ENCODE results near the gene FCRLA.

Gene FCRLA

DNA sequence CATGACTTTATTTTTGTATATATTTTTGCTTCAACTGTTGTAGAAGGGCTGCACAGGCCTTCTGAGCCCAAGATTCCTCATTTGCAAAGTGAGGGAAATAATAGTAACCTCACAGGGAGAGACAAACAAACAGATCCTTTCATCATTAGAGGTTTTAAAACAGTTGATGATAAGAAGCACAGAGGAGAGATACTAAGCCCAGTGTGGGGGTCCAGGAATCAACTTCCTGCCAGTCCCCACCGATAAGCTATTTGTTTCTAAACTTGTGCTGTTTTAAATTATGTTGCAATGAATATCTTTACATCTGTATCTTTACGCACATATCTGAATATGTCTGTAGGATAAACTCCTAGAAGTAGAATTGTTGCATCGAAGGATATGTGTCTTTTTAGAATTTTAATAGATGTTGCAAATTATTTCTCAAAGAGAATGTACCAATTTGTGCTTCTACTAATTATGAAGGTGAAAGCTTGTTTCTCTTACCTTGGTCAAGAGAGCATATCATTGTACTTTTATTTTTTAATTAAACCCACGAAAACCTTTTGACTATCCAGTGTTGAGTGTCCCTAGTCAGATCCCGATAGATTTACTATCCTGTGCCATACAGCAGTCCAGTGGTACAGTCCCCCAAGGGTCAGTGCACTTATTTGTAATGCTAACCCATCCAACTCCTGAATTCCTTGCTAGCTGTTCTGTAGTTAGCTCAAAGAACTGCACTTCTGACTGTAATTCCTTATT lies 25.1 kb downstream of the FCRLA start:
- DNase-seq (ENCODE audit: low read depth): no peak

- no peak for DNase-seq (ENCODE audit: low read depth)
Measured at GRCh38 chr1:161733526-161733925, 26.5 kb downstream of the FCRLA start.

DNA sequence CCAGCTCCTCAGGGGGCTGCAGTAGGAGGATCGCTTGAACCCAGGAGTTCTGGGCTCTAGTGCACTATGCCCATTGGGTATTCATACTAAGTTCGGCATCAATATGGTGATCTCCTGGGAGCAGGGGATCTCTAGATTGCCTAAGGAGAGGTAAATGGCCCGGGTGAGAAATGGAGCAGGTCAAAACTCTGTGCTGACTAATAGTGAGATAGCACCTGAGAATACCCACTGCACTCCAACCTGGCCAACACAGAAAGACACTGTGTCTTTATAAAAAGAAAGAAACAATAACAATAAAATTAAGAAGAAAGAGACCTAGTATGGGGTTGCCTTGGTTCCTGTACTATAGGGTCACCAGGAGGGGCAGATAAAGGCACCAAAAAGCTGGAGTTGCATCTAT lies 28.8 kb downstream of the FCRLA start:
- no peak for DNase-seq (ENCODE audit: low read depth)

DNA sequence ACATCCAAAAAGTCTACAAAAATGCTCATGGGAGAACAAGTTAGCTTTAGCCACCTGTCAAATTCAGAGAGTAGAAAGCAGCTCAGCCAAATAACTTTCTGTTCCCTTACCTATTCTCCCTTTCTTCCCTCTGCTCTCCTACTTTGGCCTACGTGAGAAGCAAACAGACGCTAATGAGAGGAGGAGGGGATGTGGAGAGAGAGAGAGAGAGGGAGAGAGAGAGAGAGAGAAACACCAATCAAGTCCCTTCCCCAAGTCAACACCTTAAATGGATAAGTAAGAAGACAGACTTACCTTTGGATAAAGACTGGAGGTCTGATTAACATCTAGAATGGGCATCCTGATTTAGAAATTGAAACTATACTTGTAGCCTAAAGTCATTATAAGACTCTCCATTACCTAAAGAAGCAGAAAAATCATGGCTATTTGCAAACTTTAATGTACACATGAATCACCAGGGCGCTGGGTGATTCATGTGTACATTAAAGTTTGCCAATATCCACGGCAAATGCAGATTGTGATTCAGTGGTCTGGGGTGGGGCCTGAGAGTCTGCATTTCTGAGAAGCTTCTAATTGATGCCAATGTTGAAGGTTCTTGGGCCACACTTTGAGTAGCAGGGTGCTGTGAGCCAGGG lies 29.4 kb downstream of the FCRLA start:
- DNase-seq (ENCODE audit: low read depth): no peak

DNA sequence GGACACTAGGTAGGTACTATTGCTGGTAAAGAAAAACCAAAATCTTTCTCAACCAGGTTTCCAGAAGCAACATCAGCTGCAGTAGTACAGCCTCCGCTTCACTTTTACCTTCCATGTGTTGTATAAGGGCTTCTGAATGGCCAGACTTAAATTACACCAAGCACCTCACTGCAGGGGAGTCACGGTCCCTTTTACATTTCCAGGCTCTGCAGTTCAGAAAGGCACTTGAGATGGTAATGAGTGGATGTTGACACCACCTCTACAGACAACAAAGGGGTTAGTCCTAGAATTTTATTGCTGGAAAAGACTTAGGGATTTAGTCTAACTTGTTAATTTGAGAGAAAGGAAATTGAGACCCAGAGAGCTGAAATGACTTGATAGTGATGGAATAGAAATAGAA lies 30.6 kb downstream of the FCRLA start:
- DNase-seq (ENCODE audit: low read depth): no peak

DNA sequence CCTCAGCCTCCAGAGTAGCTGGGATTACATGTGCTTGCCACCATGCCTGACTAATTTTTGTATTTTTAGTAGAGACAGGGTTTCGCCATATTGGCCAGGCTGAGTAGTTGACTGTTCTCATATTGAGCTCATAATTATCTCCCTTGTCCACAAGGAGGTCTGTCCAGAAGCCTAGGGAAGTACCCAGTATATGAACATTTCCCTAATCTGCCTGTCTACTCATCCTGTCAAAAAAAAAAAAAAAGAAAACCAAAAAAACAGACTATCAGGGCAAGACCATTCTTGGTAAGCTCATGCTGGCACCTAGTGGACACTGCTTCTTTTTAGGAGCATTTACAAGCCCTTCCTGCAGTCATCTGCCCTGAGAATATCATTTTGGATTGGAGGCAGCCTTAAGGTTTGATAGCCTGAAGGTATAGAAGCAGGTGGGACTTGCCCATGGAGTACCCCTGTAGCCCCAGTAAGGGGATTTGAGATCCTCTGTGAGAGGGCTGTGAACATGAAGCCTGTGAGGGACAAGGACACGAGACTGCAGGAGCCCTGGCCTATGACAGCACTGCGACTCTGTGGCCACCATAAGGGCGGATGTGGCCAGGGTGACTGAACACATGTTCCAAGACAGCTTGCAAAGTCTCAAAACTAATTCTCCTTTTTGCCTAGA lies 31.7 kb downstream of the FCRLA start:
- DNase-seq (ENCODE audit: low read depth): peak; percentile 62

DNA sequence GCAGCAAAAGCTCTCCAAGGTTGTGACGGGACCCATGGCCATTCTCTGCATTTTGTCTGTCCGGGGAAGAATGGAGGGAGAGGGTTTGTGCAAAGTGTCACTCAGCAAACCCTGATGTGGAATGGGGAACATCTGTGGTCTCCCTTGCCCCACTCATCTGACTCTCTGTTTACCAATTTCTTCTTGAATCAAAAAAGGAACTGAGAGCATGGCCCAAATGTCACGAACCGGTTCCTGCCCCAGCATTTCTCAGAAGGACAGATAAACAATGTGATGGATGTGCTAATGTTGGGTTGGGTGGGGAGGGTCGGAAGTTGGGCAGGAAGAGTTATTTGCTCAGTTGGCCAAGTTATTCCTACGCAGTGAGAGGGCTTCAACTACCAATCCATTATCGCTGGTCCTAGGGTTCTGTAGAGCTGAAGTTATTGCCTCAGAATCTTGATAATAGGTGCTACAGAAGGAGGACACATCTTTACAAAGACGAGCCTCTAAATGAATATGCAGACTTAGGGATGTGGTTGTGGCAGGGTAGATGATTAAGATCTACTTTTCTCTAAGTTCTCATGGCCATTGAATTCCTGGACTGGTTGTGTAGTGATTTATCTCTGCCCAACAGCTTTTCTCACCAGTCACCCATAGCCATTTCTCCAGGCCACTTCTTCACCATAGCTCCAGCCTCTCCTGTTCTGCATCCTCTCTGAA lies 33.0 kb downstream of the FCRLA start:
- DNase-seq (ENCODE audit: low read depth): no peak

GRCh38 chr1:161740921-161741320 lies 33.9 kb downstream of the FCRLA start:
- no peak for DNase-seq (ENCODE audit: low read depth)

GRCh38 chr1:161743231-161743630 lies 36.2 kb downstream of the FCRLA start:
- no peak for DNase-seq (ENCODE audit: low read depth)

DNA sequence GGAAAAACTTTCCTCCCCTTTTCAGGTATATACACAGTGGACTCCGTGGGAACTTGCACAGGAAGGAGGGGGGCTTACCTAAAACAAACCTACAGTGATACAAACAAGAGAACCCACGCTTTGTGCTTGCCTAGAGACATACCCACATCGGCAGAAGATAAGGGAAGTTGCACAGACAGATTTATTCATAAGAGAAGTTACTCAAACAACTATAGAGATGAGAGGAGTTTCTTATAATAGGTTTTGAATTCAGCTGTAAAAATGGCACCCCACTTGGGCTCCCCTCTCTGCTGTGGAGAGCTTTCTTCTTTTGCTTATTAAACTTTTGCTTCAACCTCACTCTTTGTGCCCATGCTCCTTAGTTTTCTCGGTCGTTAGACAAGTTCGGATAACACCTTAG lies 40.8 kb downstream of the FCRLA start:
- DNase-seq (ENCODE audit: low read depth): no peak

DNA sequence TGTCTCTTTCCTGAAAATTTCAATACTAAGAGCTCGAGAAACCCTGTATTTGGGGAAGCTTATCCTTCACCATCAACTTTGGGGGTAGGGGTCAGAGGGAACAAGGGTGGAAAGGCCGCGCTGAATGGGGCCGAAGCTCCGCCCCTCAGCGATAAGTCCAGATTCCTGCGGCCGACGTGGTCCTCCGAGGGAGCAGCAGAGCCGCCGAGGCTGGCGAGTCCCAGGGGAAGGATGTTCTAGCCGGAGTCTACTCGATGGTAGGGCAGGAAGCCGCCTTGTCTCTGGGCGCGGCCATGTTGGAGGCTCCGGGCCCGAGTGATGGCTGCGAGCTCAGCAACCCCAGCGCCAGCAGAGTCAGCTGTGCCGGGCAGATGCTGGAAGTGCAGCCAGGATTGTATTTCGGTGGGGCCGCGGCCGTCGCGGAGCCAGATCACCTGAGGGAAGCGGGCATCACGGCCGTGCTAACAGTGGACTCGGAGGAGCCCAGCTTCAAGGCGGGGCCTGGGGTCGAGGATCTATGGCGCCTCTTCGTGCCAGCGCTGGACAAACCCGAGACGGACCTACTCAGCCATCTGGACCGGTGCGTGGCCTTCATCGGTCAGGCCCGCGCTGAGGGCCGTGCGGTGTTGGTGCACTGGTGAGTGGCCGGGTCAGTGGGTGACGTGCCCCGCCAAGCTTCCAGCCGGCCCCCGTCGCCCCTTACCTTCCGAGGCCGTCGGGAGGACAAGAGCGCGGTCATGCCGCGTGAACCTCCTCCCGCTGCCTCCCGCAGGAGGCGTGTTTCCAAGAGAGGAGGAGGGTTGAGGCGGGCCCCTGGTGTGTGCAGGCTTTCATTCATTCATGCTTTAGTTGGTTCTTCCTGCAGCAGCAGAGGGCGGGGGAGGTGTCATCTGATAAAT lies 42.7 kb downstream of the FCRLA start, which contains the start of gene DUSP12:
TSS of gene DUSP12 (plus strand) at position 278 of the 899 bp plus-strand sequence. CDS start at position 294, 16 bp downstream.
- DNase-seq (ENCODE audit: low read depth): peak; percentile 74

DNA sequence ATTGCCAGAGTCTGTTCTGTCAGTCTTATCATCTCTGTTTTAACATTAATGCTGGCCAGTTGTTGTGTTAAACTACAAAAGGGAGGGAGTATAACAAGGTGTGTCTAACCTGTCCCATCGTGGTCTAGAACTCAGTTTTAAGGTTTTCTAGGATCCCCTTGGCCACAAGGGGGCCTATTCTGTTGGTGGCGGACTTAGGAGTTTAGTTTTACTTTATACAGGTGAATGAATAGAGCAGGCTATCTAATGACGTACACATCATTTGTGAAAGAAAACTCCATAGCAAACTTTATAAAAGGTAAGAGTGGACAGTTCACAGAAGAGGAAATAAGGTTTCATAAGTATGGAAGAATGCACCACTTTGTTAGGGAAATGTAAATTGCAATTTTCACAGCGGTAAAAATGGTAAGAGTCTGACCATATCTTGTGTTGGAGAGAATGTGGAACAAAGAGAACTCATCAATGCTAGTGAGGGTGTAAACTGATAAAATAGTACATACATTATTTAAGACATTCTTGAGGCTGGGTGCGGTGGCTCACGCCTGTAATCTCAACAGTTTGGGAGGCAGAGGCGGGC lies 56.6 kb downstream of the FCRLA start:
- DNase-seq (ENCODE audit: low read depth): no peak
